ENCODE measurements around the gene SLC25A25.
"Not testable (repeated sequence)": the region's sequence is repeated elsewhere in the genome, so short reads cannot be mapped to it uniquely, and the experiment has no call there.

SLC25A25 gene

GRCh38 chr9:128067645-128068385 lies at the start of gene SLC25A25:
TSS of gene SLC25A25 (plus strand) at chr9:128068232. CDS start at chr9:128068320, 88 bp downstream.
- peak; percentile 100 for DNase-seq

- no peak for DNase-seq
These were observed 47.3 kb upstream of the SLC25A25 start for GRCh38 chr9:128020692-128021091.

GRCh38 chr9:128021098-128021497 lies 46.9 kb upstream of the SLC25A25 start:
- no peak for DNase-seq

- DNase-seq, result no peak
These were observed 45.1 kb upstream of the SLC25A25 start for GRCh38 chr9:128022886-128023285.

- DNase-seq, result not testable (repeated sequence)
These were observed 44.4 kb upstream of the SLC25A25 start for GRCh38 chr9:128023671-128024070.

GRCh38 chr9:128024761-128025308 lies 43.2 kb upstream of the SLC25A25 start:
- no peak for DNase-seq

GRCh38 chr9:128025736-128026135 lies 42.3 kb upstream of the SLC25A25 start:
- no peak for DNase-seq

GRCh38 chr9:128026255-128026772 lies 41.7 kb upstream of the SLC25A25 start:
- DNase-seq, result peak; percentile 69

GRCh38 chr9:128026773-128027541 lies 41.1 kb upstream of the SLC25A25 start:
- DNase-seq, result peak; percentile 43

- DNase-seq, result no peak
These were observed 40.3 kb upstream of the SLC25A25 start for GRCh38 chr9:128027705-128028104.

- DNase-seq, result no peak
These were observed 34.4 kb upstream of the SLC25A25 start for GRCh38 chr9:128033609-128034008.

GRCh38 chr9:128034821-128035652 lies 33.0 kb upstream of the SLC25A25 start:
- DNase-seq, result peak; percentile 57

- not testable (repeated sequence) for DNase-seq
These were observed 31.5 kb upstream of the SLC25A25 start for GRCh38 chr9:128036522-128036921.

- DNase-seq, result not testable (repeated sequence)
These were observed 27.2 kb upstream of the SLC25A25 start for GRCh38 chr9:128040783-128041182.

- no peak for DNase-seq
These were observed 26.0 kb upstream of the SLC25A25 start for GRCh38 chr9:128042043-128042442.

GRCh38 chr9:128043467-128043868 lies 24.6 kb upstream of the SLC25A25 start:
- DNase-seq, result no peak

- DNase-seq, result not testable (repeated sequence)
These were observed 22.6 kb upstream of the SLC25A25 start for GRCh38 chr9:128045409-128045808.

- no peak for DNase-seq
These were observed 22.2 kb upstream of the SLC25A25 start for GRCh38 chr9:128045831-128046230.

GRCh38 chr9:128047231-128047630 lies 20.8 kb upstream of the SLC25A25 start:
- no peak for DNase-seq

- no peak for DNase-seq
These were observed 19.4 kb upstream of the SLC25A25 start for GRCh38 chr9:128048663-128049062.

GRCh38 chr9:128049843-128050242 lies 18.2 kb upstream of the SLC25A25 start:
- DNase-seq, result no peak

- DNase-seq, result no peak
These were observed 15.9 kb upstream of the SLC25A25 start for GRCh38 chr9:128051932-128052709.

Data from activated CD8-positive, alpha-beta memory T cell treated with anti-CD3 and anti-CD28 coated beads, Interleukin-2, amount 50 U/mL, for 4 hours (primary cell).